ENCODE measurements around the gene TIAL1.
"Not testable (repeated sequence)": the region's sequence is repeated elsewhere in the genome, so short reads cannot be mapped to it uniquely, and the experiment has no call there.

Gene TIAL1

DNA sequence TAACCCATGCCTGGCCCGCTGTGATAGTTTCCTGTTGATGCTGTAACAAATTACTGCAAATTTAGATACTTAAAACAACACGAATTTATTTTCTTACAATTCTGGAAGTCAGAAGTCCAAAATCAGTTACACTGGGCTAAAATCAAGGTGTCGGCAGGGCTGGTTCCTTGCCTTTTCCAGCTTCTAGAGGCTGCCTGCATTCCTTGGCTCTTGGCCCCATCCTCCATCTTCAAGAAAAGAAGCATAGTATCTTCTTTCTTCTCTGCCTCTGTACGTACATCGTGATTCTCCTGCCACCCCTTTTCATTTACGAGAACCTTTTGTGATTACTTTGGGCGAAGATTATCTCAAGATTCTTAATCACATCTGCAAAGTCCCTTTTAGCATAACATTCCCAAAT is 1.6 kb upstream of the TIAL1 start:
- Mint-ChIP-seq H3K27me3 (no peaks in the 10 kb centered on the region), H3K27ac (no peak overlapping the region), H3K9me3 (no peaks in the 10 kb centered on the region), H3K4me1 (peaks cover 19 to 35% of the 10 kb centered on the region in 2 donors), H3K36me3 (peaks cover 16 to 40% of the 10 kb centered on the region in 2 donors), H3K4me3 (peak overlapping the region in 1 of 2 donors; percentile 19)
- ATAC-seq (replicated peaks) (no peak), DNase-seq (no peak)

DNA sequence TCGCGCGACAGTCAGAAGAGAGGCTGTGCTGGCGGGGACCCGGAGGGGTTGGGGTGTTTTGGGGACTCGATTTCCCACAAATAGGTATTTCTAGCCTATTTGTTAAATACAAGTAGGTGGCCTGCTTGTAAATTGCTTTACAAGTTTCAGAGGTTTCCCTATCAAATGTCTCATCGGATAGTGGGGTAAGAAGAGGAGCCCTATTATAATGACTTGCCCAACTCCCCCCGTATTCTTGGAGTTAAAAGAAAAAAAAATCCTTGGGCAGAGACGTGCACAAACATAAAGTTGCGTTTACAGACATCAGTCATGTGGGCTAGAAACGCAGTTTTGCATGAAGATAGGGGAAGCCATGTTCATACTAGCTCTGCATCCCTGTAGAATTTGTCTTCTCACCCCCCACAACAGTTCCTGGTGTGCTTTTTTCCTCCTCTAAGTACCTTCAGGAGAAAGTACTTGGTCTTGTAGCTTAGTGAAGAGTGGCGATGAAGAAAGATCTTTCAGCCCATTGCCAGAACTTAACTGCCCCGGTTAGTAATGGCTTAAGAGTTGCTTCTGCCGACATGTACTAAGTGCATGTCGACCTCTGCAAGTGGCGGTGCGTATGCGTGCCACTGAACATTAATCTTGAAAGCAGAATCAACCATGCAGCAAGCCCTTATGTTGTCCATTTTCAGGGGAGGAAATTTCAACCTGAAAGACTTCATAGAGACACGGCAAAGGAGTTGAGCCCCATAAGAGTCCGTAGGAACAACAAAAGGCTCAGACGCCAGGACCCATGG is 832 bp upstream of the TIAL1 start:
- H3K36me3 Mint-ChIP-seq: peaks cover 16 to 40% of the 10 kb centered on the region in 2 donors
- no peaks in the 10 kb centered on the region for H3K9me3 Mint-ChIP-seq
- no peak for ATAC-seq (replicated peaks)
- peak overlapping the region; percentile 99 for H3K27ac Mint-ChIP-seq
- peak; percentile 7 for DNase-seq
- peaks cover 23 to 43% of the 10 kb centered on the region in 2 donors for H3K4me1 Mint-ChIP-seq
- H3K4me3 Mint-ChIP-seq: peak overlapping the region; percentile 96 to 98
- H3K27me3 Mint-ChIP-seq: no peaks in the 10 kb centered on the region

DNA sequence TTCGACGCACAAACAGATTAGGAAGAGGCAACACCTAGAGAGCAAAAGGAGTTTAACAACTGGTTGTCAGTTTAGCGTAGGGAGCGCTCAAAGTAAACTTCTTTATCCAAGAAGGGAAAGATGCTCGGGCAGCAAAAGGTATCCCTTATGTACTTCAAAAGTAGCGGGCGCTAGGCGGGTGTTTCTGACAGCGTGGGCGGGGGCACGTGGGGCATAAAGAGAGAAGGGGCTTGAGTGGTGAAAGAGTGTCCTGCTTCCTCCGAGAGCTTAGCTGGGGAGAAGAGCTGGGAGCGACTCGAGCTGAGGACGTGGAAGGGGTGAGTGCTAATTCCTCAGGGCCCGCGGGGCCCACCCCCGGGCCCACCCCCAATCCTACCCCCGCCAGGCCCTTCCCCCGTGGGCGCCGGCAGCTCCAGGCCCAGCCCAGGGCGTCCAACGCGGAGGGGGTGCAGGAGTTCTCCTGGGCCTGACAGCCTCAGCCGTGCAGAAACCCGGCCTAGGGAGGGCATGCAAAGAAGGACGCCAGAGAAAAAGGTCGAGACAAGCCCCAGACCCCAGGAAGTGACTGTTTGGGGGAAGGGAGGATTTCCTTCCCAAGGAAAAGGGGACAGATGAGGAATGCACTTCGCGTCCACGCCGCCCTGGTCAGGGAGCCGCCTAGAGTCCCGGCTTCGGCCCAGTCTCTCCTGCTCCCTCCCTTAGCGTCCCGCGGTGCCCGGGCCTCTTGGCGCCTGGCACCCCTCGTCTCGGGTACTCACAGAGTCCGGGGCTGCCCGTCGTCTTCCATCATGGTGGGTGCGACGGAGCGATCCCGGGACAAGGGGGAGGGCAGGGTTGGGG is 868 bp downstream of the TIAL1 start:
- DNase-seq (peak; percentile 62), ATAC-seq (replicated peaks) (peak; percentile 34 to 41)
- peak overlapping the region; percentile 99 for H3K27ac Mint-ChIP-seq
- H3K4me3 Mint-ChIP-seq: peak overlapping the region; percentile 96 to 98
- H3K36me3 Mint-ChIP-seq: peaks cover 16 to 40% of the 10 kb centered on the region in 2 donors
- H3K9me3 Mint-ChIP-seq: no peaks in the 10 kb centered on the region
- peaks cover 30 to 60% of the 10 kb centered on the region in 2 donors for H3K4me1 Mint-ChIP-seq
- no peaks in the 10 kb centered on the region for H3K27me3 Mint-ChIP-seq

DNA sequence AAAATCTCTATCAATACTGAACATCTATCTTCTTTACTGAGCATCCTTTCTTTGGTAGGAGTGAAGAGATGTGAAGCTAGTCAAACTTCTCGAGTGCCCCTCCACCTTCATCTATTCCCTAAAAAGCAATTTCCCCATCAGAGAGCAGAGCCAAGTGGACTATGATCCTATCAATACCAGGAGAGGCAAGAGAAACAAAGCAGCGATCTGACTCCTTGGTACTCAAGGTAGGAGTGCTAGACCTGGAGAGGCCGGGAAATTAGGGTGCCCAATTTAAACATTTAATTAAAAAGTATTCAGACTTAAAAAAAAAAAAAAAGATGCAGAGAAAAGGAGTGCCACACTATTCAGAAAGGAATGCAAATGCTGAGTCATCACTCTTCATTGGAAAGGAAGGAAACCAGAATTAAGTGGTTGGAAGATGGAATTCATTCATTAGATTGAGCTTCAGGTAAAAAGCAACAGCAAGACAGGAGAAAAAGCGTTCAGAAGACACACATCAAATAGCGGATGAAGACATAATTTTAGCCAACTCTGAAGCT is 1.6 kb downstream of the TIAL1 start:
- Mint-ChIP-seq H3K4me1 (peaks cover 30 to 62% of the 10 kb centered on the region in 2 donors), H3K27me3 (no peaks in the 10 kb centered on the region), H3K27ac (peak overlapping the region; percentile 99), H3K36me3 (peaks cover 16 to 40% of the 10 kb centered on the region in 2 donors), H3K9me3 (no peaks in the 10 kb centered on the region), H3K4me3 (peak overlapping the region; percentile 96 to 98)
- DNase-seq (no peak), ATAC-seq (replicated peaks) (no peak)

DNA sequence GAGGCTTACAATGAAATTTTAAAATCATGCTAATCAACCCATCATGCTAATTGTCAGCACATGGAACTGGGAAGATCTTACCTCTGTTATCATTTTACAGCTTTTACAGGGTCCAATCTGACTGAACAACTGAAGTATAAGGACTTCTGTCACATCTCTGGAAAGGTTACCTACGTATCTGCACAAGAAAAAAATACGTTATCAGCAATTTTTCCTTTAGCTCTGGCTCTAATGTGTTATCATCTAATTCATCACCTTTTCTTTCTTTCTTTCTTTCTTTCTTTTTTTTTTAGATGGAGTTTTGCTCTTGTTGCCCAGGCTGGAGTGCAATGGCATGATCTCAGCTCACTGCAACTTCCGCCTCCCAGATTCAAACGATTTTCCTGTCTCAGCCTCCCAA is 8.7 kb downstream of the TIAL1 start:
- H3K36me3 Mint-ChIP-seq: peaks cover 3 to 14% of the 10 kb centered on the region in 2 donors
- ATAC-seq (replicated peaks) (no peak), DNase-seq (no peak)
- H3K9me3 Mint-ChIP-seq: no peaks in the 10 kb centered on the region
- H3K4me1 Mint-ChIP-seq: peaks cover 11 to 23% of the 10 kb centered on the region in 2 donors
- no peaks in the 10 kb centered on the region for H3K27me3 Mint-ChIP-seq
- H3K4me3 Mint-ChIP-seq: no peak overlapping the region
- H3K27ac Mint-ChIP-seq: no peak overlapping the region

DNA sequence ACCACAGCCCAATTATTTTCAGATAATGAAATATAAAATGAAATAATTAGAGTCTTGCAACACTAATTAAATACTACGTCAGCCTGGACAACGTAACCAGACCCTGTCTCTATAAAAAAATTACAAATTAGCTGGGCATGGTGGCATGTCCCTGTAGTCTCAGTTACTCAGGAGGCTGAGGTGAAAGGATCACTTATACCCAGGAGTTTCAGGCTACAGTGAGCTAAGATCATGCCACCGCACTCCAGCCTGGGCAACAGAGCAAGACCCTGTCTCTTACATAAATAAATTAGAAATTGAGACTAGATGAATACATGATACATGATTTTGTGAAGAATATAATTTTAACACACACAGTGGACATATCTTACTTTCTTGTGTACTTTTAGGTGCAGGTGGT is 18.4 kb downstream of the TIAL1 start:
- peaks cover 25 to 31% of the 10 kb centered on the region in 2 donors for H3K36me3 Mint-ChIP-seq
- no peaks in the 10 kb centered on the region for H3K9me3 Mint-ChIP-seq
- no peak overlapping the region for H3K4me3 Mint-ChIP-seq
- H3K27ac Mint-ChIP-seq: no peak overlapping the region
- ATAC-seq (replicated peaks) (no peak), DNase-seq (no peak)
- peaks cover 6% of the 10 kb centered on the region in 2 donors for H3K4me1 Mint-ChIP-seq
- no peaks in the 10 kb centered on the region for H3K27me3 Mint-ChIP-seq

DNA sequence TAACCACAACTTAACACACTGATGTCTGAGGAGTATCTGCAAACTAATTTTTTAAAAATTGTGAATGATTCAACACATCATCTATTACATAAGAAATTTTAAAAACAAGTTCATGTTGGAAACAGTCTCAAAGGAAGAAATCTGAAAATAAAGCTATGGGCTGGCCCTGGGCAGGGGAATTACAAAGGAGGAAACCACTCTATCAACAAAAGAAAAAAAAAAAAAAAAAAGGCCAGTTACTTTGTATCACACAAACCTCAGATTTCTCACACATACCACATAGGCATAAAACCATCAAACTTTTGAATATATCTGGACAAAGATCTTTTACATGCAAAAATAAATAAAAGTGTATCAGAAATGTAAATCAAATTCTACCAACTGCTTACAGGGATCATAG is 20.8 kb downstream of the TIAL1 start:
- DNase-seq (no peak), ATAC-seq (replicated peaks) (no peak)
- Mint-ChIP-seq H3K27ac (peak overlapping the region; percentile 31), H3K36me3 (peaks cover 23 to 29% of the 10 kb centered on the region in 2 donors), H3K4me1 (peaks cover 6% of the 10 kb centered on the region in 2 donors), H3K9me3 (no peaks in the 10 kb centered on the region), H3K4me3 (no peak overlapping the region), H3K27me3 (no peaks in the 10 kb centered on the region)

DNA sequence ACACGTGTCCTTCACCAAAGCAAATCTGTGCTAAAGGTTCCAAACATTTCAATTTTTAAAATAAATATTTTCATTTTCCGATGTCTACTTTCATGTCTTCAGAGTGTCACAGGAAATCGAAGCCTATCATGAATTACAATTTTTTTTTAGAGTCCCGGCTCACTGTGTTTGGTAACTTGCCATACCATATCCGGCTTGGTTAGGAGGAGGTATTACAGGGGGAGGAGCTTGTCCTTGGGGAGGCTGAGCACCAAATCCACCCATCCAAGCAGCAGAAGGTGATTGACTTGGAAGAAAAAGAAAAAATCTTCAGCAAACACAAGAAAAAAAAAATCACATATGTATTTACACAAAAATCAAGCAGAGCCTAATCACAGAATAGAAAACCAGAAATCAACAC is 21.3 kb downstream of the TIAL1 start:
- H3K27ac Mint-ChIP-seq: no peak overlapping the region
- peaks cover 23 to 29% of the 10 kb centered on the region in 2 donors for H3K36me3 Mint-ChIP-seq
- ATAC-seq (replicated peaks) (no peak), DNase-seq (no peak)
- no peaks in the 10 kb centered on the region for H3K9me3 Mint-ChIP-seq
- H3K27me3 Mint-ChIP-seq: no peaks in the 10 kb centered on the region
- peaks cover 6% of the 10 kb centered on the region in 2 donors for H3K4me1 Mint-ChIP-seq
- H3K4me3 Mint-ChIP-seq: no peak overlapping the region

DNA sequence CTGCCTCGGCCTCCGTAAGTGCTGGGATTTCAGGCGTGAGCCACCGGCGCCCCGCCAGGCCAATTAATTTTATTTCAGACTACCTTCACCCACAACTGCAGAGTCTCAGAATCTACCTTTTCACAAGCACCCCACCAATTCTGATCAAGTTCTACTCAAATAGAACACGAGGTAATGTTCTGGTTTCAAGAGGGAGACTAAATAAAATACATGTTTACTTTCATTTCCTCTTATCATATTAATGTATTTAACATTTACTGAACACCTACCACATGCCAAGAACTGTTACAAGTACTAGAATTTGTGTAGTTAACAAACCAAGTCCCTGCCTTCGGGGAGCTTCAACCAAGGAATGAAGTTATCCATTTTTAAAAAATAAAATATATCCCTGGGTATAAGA is 28.8 kb downstream of the TIAL1 start:
- Mint-ChIP-seq H3K27ac (peak overlapping the region; percentile 80), H3K4me3 (peak overlapping the region; percentile 28 to 29)

DNA sequence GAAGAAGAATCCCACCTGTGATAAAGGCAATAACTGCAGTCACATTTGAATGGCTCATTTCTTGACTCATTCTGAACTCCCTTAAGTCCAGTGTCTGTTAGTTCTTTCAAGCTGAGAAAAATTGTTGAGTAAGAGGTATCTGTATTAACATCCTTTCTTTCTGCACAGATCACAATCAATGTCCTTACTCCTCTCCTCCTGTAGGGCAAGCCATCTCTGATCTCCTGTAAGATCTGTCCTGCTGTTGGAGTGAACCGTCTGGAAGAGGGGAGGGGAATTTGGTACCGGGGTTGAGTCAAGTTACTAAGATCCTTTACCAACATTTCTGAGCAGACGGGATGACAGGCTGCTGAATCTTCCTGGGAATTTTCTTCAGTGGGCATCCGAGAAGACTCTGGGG is 34.7 kb downstream of the TIAL1 start:
- no peak overlapping the region for H3K4me3 Mint-ChIP-seq
- no peak overlapping the region for H3K27ac Mint-ChIP-seq
- H3K27me3 Mint-ChIP-seq: peaks cover 0 to 3% of the 10 kb centered on the region in 2 donors
- no peaks in the 10 kb centered on the region for H3K36me3 Mint-ChIP-seq
- ATAC-seq (replicated peaks) (no peak), DNase-seq (no peak)
- H3K9me3 Mint-ChIP-seq: no peaks in the 10 kb centered on the region
- peaks cover 4 to 15% of the 10 kb centered on the region in 2 donors for H3K4me1 Mint-ChIP-seq

More for the DNA sequence above, 28.8 kb downstream of the TIAL1 start:
- Mint-ChIP-seq H3K36me3 (peaks cover 0 to 4% of the 10 kb centered on the region in 2 donors), H3K9me3 (no peaks in the 10 kb centered on the region), H3K27me3 (no peaks in the 10 kb centered on the region), H3K4me1 (peaks cover 10 to 27% of the 10 kb centered on the region in 2 donors)
- no peak for DNase-seq
- peak; percentile 42 to 46 for ATAC-seq (replicated peaks)

DNA sequence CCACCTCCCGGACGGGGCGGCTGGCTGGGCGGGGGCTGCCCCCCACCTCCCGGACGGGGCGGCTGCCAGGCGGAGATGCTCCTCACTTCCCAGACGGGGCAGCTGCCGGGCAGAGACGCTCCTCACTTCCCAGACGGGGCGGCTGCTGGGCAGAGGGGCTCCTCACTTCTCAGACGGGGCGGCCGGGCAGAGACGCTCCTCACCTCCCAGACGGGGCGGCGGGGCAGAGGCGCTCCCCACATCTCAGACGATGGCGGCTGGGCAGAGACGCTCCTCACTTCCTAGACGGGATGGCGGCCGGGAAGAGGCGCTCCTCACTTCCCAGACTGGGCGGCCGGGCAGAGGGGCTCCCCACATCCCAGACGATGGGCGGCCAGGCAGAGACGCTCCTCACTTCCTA is 37.3 kb downstream of the TIAL1 start:
- H3K4me3 Mint-ChIP-seq; H3K9me3 Mint-ChIP-seq; H3K27ac Mint-ChIP-seq; ATAC-seq (replicated peaks); H3K4me1 Mint-ChIP-seq; H3K36me3 Mint-ChIP-seq; DNase-seq; H3K27me3 Mint-ChIP-seq: not testable (repeated sequence)

DNA sequence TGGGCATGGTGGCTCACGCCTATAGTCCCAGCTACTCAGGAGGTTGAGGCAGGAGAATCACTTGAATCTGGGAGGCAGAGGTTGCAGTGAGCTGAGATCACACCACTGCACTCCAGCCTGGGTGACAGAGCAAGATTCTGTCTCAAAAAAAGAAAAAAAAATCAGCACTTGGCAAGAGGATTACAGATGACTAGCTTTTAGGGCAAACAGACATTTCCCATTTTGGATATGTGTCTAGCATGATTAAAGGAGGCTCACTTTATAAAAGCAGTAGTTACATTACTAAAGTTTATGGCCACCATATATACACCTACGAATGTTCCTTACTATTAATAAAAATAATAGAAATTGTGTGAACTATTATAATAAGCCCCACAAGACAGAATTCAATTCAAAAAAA is 40.7 kb downstream of the TIAL1 start:
- H3K27me3 Mint-ChIP-seq; H3K27ac Mint-ChIP-seq; H3K36me3 Mint-ChIP-seq; DNase-seq; ATAC-seq (replicated peaks); H3K9me3 Mint-ChIP-seq; H3K4me1 Mint-ChIP-seq; H3K4me3 Mint-ChIP-seq: not testable (repeated sequence)

DNA sequence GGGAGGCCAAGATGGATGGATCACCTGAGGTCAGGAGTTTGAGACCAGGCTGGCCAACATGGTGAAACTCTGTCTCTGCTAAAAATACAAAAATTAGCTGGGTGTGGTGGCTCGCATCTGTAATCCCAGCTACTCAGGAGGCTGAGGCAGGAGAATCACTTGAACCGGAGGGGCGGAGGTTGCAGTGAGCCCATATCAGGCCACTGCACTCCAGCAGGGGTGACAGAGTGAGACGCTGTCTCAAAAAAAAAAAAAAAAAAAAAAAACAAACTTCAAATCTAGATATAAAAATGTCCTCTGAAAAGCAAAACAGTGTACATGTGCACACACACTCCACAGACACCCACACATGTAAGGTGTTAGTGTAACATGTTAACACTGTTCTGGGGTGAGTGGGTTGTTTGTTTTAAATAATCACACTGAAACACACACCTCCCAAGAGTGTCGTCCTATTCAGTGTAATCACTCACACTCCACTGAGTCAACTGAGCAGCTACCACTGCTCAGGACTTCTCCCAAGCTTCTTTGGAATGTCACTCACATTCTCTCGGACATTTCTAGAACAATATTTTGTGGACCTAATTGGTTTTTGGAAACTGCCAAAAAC is 41.5 kb downstream of the TIAL1 start:
- no peak for DNase-seq

DNA sequence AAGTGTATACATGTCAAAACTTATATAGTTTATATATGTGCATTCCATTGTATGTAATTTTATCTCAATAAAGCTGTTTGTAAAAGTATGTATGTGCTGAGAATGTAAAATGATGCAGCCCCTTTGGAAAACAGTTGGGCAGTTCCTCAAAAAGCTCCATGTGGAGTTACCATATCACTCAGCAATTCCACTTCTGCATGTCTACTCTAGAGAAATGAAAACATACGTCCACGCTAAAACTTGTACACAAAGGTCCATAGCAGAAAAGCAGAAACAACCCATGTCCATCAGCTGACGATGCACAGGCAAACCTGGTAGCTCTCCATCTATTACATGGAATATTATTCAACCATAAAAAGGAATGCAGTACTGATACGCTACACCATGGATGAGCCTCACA is 45.9 kb downstream of the TIAL1 start:
- Mint-ChIP-seq H3K4me3 (no peak overlapping the region), H3K27ac (no peak overlapping the region), H3K4me1 (no peaks in the 10 kb centered on the region), H3K9me3 (no peaks in the 10 kb centered on the region), H3K27me3 (peaks cover 11 to 22% of the 10 kb centered on the region in 2 donors), H3K36me3 (no peaks in the 10 kb centered on the region)
- DNase-seq: no peak
- ATAC-seq (replicated peaks): no peak

More for the DNA sequence above, 41.5 kb downstream of the TIAL1 start:
- Mint-ChIP-seq H3K9me3 (no peaks in the 10 kb centered on the region), H3K4me3 (no peak overlapping the region), H3K27me3 (peaks cover 0 to 5% of the 10 kb centered on the region in 2 donors), H3K36me3 (no peaks in the 10 kb centered on the region), H3K27ac (no peak overlapping the region), H3K4me1 (no peaks in the 10 kb centered on the region)
- no peak for ATAC-seq (replicated peaks)
